ENCODE measurements around the gene PRPH.

PRPH gene

GRCh38 chr12:49347311-49348193, 52.6 kb downstream of the PRPH start:
- no peak for DNase-seq

All from NCI-H1436 treated with DMSO at 0.1 percent for 48 hours (cell line).